Fibroblast of the aortic adventitia (primary cell): ENCODE measurements around the gene DPYSL4. TPM values are rescaled to one million over a fixed set of nuclear protein-coding genes. Genes with fewer than 3 reads are reported as not detected.

ENCODE experiments used
- DNase-seq: peaks from one replicate; pipeline ENCODE4 v3.0.0-alpha.2; 2010; ENCODE audit warnings: low read depth
- H3K4me3 ChIP-seq: 2 replicates; pipeline ENCODE4 v1.5.1; 2011; ENCODE audit warnings: low read depth, mild to moderate bottlenecking, control low read depth, low read length, moderate library complexity
- total RNA-seq: library from RNA; depleted of rRNA; stranded (reverse); fragments of >200 nt; gene quantifications from 2 replicates; pipeline ENCODE4 v1.2.3, GENCODE V29; 2012; ENCODE audit warnings: low replicate concordance
- TF ChIP-seq, protein P1 (sequence below): IDR thresholded peaks from 2 replicates; pipeline ENCODE4 v1.5.1; 2011; ENCODE audit warnings: mild to moderate bottlenecking, low read length, control low read depth, inconsistent platforms; ENCODE audit not compliant: insufficient read depth

The DPYSL4 gene
- total RNA-seq, 1 donor: 0.18 TPM

DNA sequence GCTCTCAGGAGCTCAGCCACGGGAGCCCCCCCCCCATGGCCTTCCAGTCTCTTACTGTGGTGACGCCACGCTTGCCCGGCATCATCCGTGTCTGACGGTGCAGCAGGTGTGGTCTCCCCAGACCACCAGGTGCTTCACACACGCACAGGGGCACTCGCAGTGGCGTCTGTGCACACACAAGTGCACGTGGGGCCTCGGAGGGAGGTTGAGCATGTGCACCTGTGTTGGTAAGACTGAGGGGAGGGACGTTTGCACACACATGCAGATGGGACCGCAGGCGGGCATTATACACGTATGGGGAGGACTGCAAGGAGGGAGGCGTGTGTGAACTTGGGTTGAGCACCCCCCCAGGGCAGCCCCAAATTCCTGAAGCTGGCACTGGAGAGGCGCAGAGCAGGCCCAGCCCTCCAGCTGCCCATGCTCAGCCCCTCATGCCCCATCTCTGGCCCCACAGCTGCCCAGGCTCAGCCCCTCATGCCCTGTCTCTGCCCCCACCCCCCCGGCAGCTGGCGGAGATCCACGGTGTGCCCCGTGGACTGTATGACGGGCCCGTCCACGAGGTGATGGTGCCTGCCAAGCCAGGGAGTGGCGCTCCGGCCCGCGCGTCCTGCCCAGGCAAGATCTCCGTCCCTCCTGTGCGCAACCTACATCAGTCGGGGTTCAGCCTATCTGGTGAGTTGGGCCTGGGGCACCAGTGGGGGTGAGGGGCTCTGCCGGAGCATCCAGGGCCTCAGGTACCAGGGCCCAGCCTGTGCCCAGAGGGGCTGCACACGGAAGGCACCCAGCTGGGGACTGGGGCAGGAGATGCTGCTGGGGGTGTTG is 16.7 kb downstream of the DPYSL4 start:
- DNase-seq: no peak
- TF ChIP-seq, protein P1, sequence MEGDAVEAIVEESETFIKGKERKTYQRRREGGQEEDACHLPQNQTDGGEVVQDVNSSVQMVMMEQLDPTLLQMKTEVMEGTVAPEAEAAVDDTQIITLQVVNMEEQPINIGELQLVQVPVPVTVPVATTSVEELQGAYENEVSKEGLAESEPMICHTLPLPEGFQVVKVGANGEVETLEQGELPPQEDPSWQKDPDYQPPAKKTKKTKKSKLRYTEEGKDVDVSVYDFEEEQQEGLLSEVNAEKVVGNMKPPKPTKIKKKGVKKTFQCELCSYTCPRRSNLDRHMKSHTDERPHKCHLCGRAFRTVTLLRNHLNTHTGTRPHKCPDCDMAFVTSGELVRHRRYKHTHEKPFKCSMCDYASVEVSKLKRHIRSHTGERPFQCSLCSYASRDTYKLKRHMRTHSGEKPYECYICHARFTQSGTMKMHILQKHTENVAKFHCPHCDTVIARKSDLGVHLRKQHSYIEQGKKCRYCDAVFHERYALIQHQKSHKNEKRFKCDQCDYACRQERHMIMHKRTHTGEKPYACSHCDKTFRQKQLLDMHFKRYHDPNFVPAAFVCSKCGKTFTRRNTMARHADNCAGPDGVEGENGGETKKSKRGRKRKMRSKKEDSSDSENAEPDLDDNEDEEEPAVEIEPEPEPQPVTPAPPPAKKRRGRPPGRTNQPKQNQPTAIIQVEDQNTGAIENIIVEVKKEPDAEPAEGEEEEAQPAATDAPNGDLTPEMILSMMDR: no peak
- H3K4me3 ChIP-seq: no peak overlapping the region

- H3K4me3 ChIP-seq: no peak overlapping the region
- no peak for DNase-seq
- TF ChIP-seq, protein P1: no peak
These were observed 17.5 kb downstream of the DPYSL4 start for GRCh38 chr10:132204078-132204780.

DNA sequence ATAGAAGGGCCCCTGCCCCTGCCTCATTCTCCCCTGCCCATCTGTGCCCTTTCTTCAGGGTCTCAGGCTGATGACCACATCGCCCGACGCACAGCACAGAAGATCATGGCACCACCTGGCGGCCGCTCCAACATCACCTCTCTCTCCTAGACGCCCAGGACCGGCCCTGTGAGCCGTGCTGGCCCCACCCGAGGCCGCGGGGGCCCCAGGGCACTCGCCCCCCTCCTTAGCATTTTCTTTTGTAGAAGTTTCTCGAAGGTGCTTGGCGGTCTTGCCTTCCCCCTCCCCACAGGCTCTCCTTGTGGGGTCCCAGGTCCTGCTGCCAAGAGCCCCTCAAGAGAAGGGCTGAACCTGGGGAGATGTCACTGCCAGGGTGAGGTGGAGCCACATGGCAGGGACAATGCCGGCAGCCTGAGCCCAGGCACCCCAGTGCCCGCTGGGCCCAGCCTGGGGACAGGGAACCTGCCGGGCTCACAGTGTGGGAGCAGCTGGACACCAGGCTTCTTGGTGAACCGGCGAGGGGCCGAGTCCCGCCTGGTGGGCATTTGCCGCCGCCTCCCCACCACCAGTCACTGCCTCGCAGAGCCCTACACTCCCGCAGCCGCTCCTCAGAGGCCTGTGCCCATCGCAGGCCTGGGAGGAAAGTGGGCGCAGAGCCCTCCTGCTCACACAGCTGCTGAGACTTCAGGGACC is 18.2 kb downstream of the DPYSL4 start:
- TF ChIP-seq, protein P1: no peak
- no peak for DNase-seq
- H3K4me3 ChIP-seq: no peak overlapping the region

- TF ChIP-seq, protein P1: no peak
- H3K4me3 ChIP-seq: no peak overlapping the region
- no peak for DNase-seq
These were observed 19.1 kb downstream of the DPYSL4 start for GRCh38 chr10:132205650-132206376.

GRCh38 chr10:132206377-132206745 is 19.6 kb downstream of the DPYSL4 start:
- TF ChIP-seq, protein P1: no peak
- no peak for DNase-seq
- no peak overlapping the region for H3K4me3 ChIP-seq

- no peak overlapping the region for H3K4me3 ChIP-seq
- TF ChIP-seq, protein P1: no peak
- DNase-seq: no peak
These were observed 20.2 kb downstream of the DPYSL4 start for GRCh38 chr10:132206806-132207535.
